Mesendoderm (in vitro differentiated cells): Measurements from ENCODE around the gene EDN3.

Experiments
- DNase-seq: peaks from one replicate; pipeline ENCODE4 v3.0.0; 2013
- H2AK5ac ChIP-seq: 2 replicates; pipeline ENCODE4 v1.6.1; 2013; ENCODE audit warnings: low read length, inconsistent platforms
- H2BK120ac ChIP-seq: 2 replicates; pipeline ENCODE4 v1.6.1; 2013; ENCODE audit warnings: low read depth, mild to moderate bottlenecking, low read length, moderate library complexity, mixed read lengths
- H2BK15ac ChIP-seq: replicated peaks from 2 replicates; pipeline ENCODE4 v1.6.1; 2013; ENCODE audit warnings: low read depth, mild to moderate bottlenecking, moderate library complexity
- H2BK5ac ChIP-seq: 2 replicates; pipeline ENCODE4 v1.6.1; 2013; ENCODE audit warnings: low read length, inconsistent platforms
- H3K18ac ChIP-seq: 2 replicates; pipeline ENCODE4 v1.6.1; 2013; ENCODE audit warnings: mild to moderate bottlenecking, low read length, mixed read lengths
- H3K23ac ChIP-seq: one replicate; pipeline ENCODE4 v1.6.1; 2013; ENCODE audit warnings: low read length
- H3K27ac ChIP-seq: 2 replicates; pipeline ENCODE4 v1.5.1; 2013; ENCODE audit warnings: low read depth, mild to moderate bottlenecking, inconsistent platforms, low read length, moderate library complexity
- H3K27me3 ChIP-seq: 2 replicates; pipeline ENCODE4 v1.6.1; 2013; ENCODE audit warnings: low read length, control low read depth, mild to moderate bottlenecking, inconsistent platforms; ENCODE audit not compliant: insufficient read depth, poor library complexity
- H3K36me3 ChIP-seq: 2 replicates; pipeline ENCODE4 v1.6.1; 2013; ENCODE audit warnings: low read length, inconsistent platforms; ENCODE audit not compliant: control insufficient read depth, insufficient read depth
- H3K4ac ChIP-seq: one replicate; pipeline ENCODE4 v1.6.1; 2013; ENCODE audit warnings: low read depth, mild to moderate bottlenecking, low read length, moderate library complexity
- H3K4me1 ChIP-seq: 2 replicates; pipeline ENCODE4 v1.6.1; 2013; ENCODE audit warnings: low read depth, low read length, inconsistent platforms; ENCODE audit not compliant: control insufficient read depth
- H3K4me2 ChIP-seq: 2 replicates; pipeline ENCODE4 v1.6.1; 2013; ENCODE audit warnings: low read length
- H3K4me3 ChIP-seq: 2 replicates; pipeline ENCODE4 v1.5.1; 2013; ENCODE audit warnings: mild to moderate bottlenecking, low read length
- H3K56ac ChIP-seq: one replicate; pipeline ENCODE4 v1.6.1; 2013; ENCODE audit warnings: low read length
- H3K79me1 ChIP-seq: 2 replicates; pipeline ENCODE4 v1.6.1; 2013; ENCODE audit warnings: low read length, inconsistent platforms
- H3K79me2 ChIP-seq: 2 replicates; pipeline ENCODE4 v1.6.1; 2013; ENCODE audit warnings: mild to moderate bottlenecking, low read length; ENCODE audit not compliant: control insufficient read depth, insufficient read depth
- H3K9ac ChIP-seq: 2 replicates; pipeline ENCODE4 v1.6.1; 2013; ENCODE audit warnings: low read length, inconsistent platforms
- H4K5ac ChIP-seq: one replicate; pipeline ENCODE4 v1.6.1; 2013; ENCODE audit warnings: low read length
- H4K8ac ChIP-seq: one replicate; pipeline ENCODE4 v1.6.1; 2013; ENCODE audit warnings: low read depth, mild to moderate bottlenecking, control low read depth, low read length, moderate library complexity
- WGBS: extraction: QIAGEN DNeasy Blood & Tissue Kit; methylation state at CpG from one replicate; pipeline ENCODE4 v1.1.7; 2013; ENCODE audit warnings: low lambda C conversion rate, missing lambda C conversion rate; ENCODE audit not compliant: insufficient coverage; ENCODE audit errors: extremely low coverage; 5-methylcytosine and 5-hydroxymethylcytosine counted together

EDN3 gene

GRCh38 chr20:59363101-59363500 is 62.7 kb downstream of the EDN3 start:
- no peak overlapping the region for H4K8ac ChIP-seq
- H3K23ac ChIP-seq, result no peak overlapping the region
- no peak overlapping the region for H3K4me3 ChIP-seq
- H2AK5ac ChIP-seq, result no peak overlapping the region
- no peak overlapping the region for H4K5ac ChIP-seq
- H3K4me2 ChIP-seq, result no peak overlapping the region
- no peak overlapping the region for H3K9ac ChIP-seq
- H3K27me3 ChIP-seq, result no peaks in the 10 kb centered on the region
- no peak overlapping the region for H2BK5ac ChIP-seq
- no peak overlapping the region for H2BK120ac ChIP-seq
- H3K79me1 ChIP-seq, result no peaks in the 10 kb centered on the region
- no peak overlapping the region for H2BK15ac ChIP-seq
- no peak overlapping the region for H3K56ac ChIP-seq
- H3K4ac ChIP-seq, result no peak overlapping the region
- WGBS, result no CpG with 5 or more reads among the region's 12 CpGs
- H3K4me1 ChIP-seq, result no peaks in the 10 kb centered on the region
- H3K27ac ChIP-seq, result no peak overlapping the region
- H3K79me2 ChIP-seq, result no peaks in the 10 kb centered on the region
- H3K18ac ChIP-seq, result no peak overlapping the region
- no peaks in the 10 kb centered on the region for H3K36me3 ChIP-seq
- DNase-seq, result no peak

- Histone ChIP-seq H3K4me3 (no peak overlapping the region), H4K8ac (no peak overlapping the region), H3K4me1 (no peaks in the 10 kb centered on the region), H2BK15ac (no peak overlapping the region), H2BK120ac (no peak overlapping the region), H3K18ac (no peak overlapping the region), H3K9ac (no peak overlapping the region), H3K27me3 (no peaks in the 10 kb centered on the region), H2AK5ac (no peak overlapping the region), H3K27ac (no peak overlapping the region), H3K56ac (no peak overlapping the region), H3K79me1 (no peaks in the 10 kb centered on the region), H3K4me2 (no peak overlapping the region), H2BK5ac (no peak overlapping the region), H3K79me2 (no peaks in the 10 kb centered on the region), H3K23ac (no peak overlapping the region), H3K36me3 (no peaks in the 10 kb centered on the region), H3K4ac (no peak overlapping the region), H4K5ac (no peak overlapping the region)
- DNase-seq, result no peak
- WGBS, result no CpG with 5 or more reads among the region's 6 CpGs
Measured at GRCh38 chr20:59364611-59365010, 64.2 kb downstream of the EDN3 start.

- no CpG with 5 or more reads among the region's 24 CpGs for WGBS
- Histone ChIP-seq H4K8ac (no peak overlapping the region), H3K4ac (no peak overlapping the region)
Measured at GRCh38 chr20:59365611-59366285, 65.3 kb downstream of the EDN3 start.

GRCh38 chr20:59371431-59371830 is 71.0 kb downstream of the EDN3 start:
- no peak overlapping the region for H2BK5ac ChIP-seq
- no peak overlapping the region for H2AK5ac ChIP-seq
- no peak overlapping the region for H4K8ac ChIP-seq
- H3K4me1 ChIP-seq, result no peaks in the 10 kb centered on the region
- no peak overlapping the region for H2BK15ac ChIP-seq
- no peak overlapping the region for H3K4me3 ChIP-seq
- H3K4me2 ChIP-seq, result no peak overlapping the region
- H3K56ac ChIP-seq, result no peak overlapping the region
- no peaks in the 10 kb centered on the region for H3K79me2 ChIP-seq
- no peak overlapping the region for H3K27ac ChIP-seq
- no peak overlapping the region for H3K18ac ChIP-seq
- no peak overlapping the region for H3K4ac ChIP-seq
- WGBS, result no CpG with 5 or more reads among the region's 6 CpGs
- H3K23ac ChIP-seq, result no peak overlapping the region
- H3K27me3 ChIP-seq, result no peaks in the 10 kb centered on the region
- DNase-seq, result no peak
- H2BK120ac ChIP-seq, result no peak overlapping the region
- H3K36me3 ChIP-seq, result no peaks in the 10 kb centered on the region
- no peak overlapping the region for H4K5ac ChIP-seq
- H3K79me1 ChIP-seq, result no peaks in the 10 kb centered on the region
- H3K9ac ChIP-seq, result no peak overlapping the region

More at GRCh38 chr20:59365611-59366285, 65.3 kb downstream of the EDN3 start:
- H3K36me3 ChIP-seq, result no peaks in the 10 kb centered on the region
- H3K79me1 ChIP-seq, result no peaks in the 10 kb centered on the region
- H3K27ac ChIP-seq, result no peak overlapping the region
- no peaks in the 10 kb centered on the region for H3K79me2 ChIP-seq
- no peak overlapping the region for H3K4me3 ChIP-seq
- DNase-seq, result no peak
- no peak overlapping the region for H3K9ac ChIP-seq
- H2AK5ac ChIP-seq, result no peak overlapping the region
- H3K23ac ChIP-seq, result no peak overlapping the region
- no peak overlapping the region for H2BK15ac ChIP-seq
- no peak overlapping the region for H3K18ac ChIP-seq
- H3K27me3 ChIP-seq, result no peaks in the 10 kb centered on the region
- H3K56ac ChIP-seq, result no peak overlapping the region
- H4K5ac ChIP-seq, result no peak overlapping the region
- H3K4me1 ChIP-seq, result no peaks in the 10 kb centered on the region
- no peak overlapping the region for H2BK120ac ChIP-seq
- no peak overlapping the region for H2BK5ac ChIP-seq
- no peak overlapping the region for H3K4me2 ChIP-seq

- Histone ChIP-seq H2BK120ac (no peak overlapping the region), H3K4me3 (no peak overlapping the region), H3K18ac (no peak overlapping the region), H2BK15ac (no peak overlapping the region), H3K9ac (no peak overlapping the region), H3K4ac (no peak overlapping the region), H3K23ac (no peak overlapping the region), H3K79me1 (no peaks in the 10 kb centered on the region), H2BK5ac (no peak overlapping the region), H3K27ac (no peak overlapping the region), H4K5ac (no peak overlapping the region), H3K4me2 (no peak overlapping the region), H3K79me2 (no peaks in the 10 kb centered on the region), H2AK5ac (no peak overlapping the region), H3K56ac (no peak overlapping the region), H4K8ac (no peak overlapping the region), H3K27me3 (no peaks in the 10 kb centered on the region), H3K4me1 (no peaks in the 10 kb centered on the region), H3K36me3 (no peaks in the 10 kb centered on the region)
- DNase-seq, result no peak
- WGBS, result no CpG with 5 or more reads among the region's 1 CpG
Measured at GRCh38 chr20:59374261-59374660, 73.8 kb downstream of the EDN3 start.

- H2AK5ac ChIP-seq, result no peak overlapping the region
- H3K4ac ChIP-seq, result no peak overlapping the region
- H3K4me3 ChIP-seq, result no peak overlapping the region
- no peak overlapping the region for H2BK15ac ChIP-seq
- no peak for DNase-seq
- no peak overlapping the region for H3K9ac ChIP-seq
- H3K27ac ChIP-seq, result no peak overlapping the region
- no peaks in the 10 kb centered on the region for H3K79me2 ChIP-seq
- H3K36me3 ChIP-seq, result no peaks in the 10 kb centered on the region
- no peak overlapping the region for H3K18ac ChIP-seq
- H3K4me1 ChIP-seq, result no peaks in the 10 kb centered on the region
- H3K23ac ChIP-seq, result no peak overlapping the region
- no CpG with 5 or more reads among the region's 3 CpGs for WGBS
- H3K27me3 ChIP-seq, result no peaks in the 10 kb centered on the region
- H2BK5ac ChIP-seq, result no peak overlapping the region
- no peak overlapping the region for H4K5ac ChIP-seq
- H4K8ac ChIP-seq, result no peak overlapping the region
- no peak overlapping the region for H3K4me2 ChIP-seq
- no peaks in the 10 kb centered on the region for H3K79me1 ChIP-seq
- no peak overlapping the region for H3K56ac ChIP-seq
- H2BK120ac ChIP-seq, result no peak overlapping the region
Measured at GRCh38 chr20:59375541-59375940, 75.1 kb downstream of the EDN3 start.
